ENCODE measurements around the gene INPP5B. TPM values are rescaled to one million over a fixed set of nuclear protein-coding genes. Genes with fewer than 3 reads are reported as not detected.
A peak's percentile ranks its signal among the peaks of the same experiment; 100 is the strongest.

Gene INPP5B
- total and polyA plus RNA-seq, 2 of the 13 experiments (the other 11 are each of a cell fraction or from before 2014, with no cell fraction given) = 9.0 to 9.8 TPM

DNA sequence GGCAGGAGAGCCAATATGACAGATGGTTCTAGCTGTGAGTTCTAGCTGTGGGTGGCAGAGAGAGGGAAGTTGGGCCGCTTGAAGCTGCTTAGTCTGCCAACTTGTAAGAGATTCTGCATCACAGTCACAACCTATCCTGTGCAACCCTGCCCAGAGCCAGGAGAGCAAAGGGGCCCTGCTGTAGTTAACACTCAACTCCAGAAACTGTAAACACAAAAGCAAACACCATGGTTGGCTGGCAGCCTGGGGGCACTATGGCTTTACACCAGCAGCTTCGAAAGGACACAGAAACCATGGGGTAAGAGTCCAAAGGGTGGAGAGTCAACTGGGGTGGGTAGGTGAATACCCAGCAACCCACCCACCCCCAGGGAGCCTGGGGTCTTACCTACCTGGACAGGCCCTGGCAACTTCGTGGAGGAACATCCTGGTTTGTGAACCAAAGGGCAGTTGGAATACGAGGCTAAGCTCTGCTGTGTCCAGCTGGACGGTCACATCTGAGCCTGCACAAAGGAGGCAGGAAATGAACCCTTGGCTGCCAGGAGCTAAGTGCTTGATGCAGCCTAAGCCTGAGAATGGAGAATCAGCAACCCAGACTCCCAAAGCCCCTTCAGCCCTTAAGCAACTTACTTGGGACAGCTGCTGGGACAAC lies 6.4 kb downstream of the INPP5B start (continued):
- TF ChIP-seq REXO4 (CRISPR knock-in tag; IDR thresholded peaks at IDR 0.05; ENCODE audit: borderline replicate concordance) (no peak), RARG (CRISPR knock-in tag; IDR thresholded peaks at IDR 0.05; ENCODE audit: low read depth) (no peak), KLF9 (CRISPR knock-in tag; IDR thresholded peaks at IDR 0.05; ENCODE audit: low read depth) (no peak), CEBPB (IDR thresholded peaks at IDR 0.05; ENCODE audit: borderline replicate concordance, low read depth, low read length) (no peak), ZNF292 (CRISPR knock-in tag; IDR thresholded peaks at IDR 0.05; ENCODE audit: borderline replicate concordance, low read depth) (peak; percentile 42; the same call in 1 of the 2 replicates), ZNF788 (CRISPR knock-in tag; IDR thresholded peaks at IDR 0.05; ENCODE audit: borderline replicate concordance) (0 out of 2 replicates have a peak, but pooled peaks have one; percentile 34), ZNF251 (CRISPR knock-in tag; IDR thresholded peaks at IDR 0.05) (no peak), ZNF572 (CRISPR knock-in tag; IDR thresholded peaks at IDR 0.05) (no peak), ZNF850 (CRISPR knock-in tag; conservative IDR thresholded peaks at IDR 0.05) (no peak), ZNF501 (CRISPR knock-in tag; IDR thresholded peaks at IDR 0.05) (no peak), ZNF644 (CRISPR knock-in tag; IDR thresholded peaks at IDR 0.05; ENCODE audit: low read depth) (peak; percentile 61), SATB2 (CRISPR knock-in tag; IDR thresholded peaks at IDR 0.05) (no peak), KDM5B (CRISPR knock-in tag; IDR thresholded peaks at IDR 0.05; ENCODE audit: borderline replicate concordance) (no peak), GPN1 (CRISPR knock-in tag; IDR thresholded peaks at IDR 0.05; ENCODE audit: borderline replicate concordance) (no peak)
- TF ChIP-seq, protein P1, sequence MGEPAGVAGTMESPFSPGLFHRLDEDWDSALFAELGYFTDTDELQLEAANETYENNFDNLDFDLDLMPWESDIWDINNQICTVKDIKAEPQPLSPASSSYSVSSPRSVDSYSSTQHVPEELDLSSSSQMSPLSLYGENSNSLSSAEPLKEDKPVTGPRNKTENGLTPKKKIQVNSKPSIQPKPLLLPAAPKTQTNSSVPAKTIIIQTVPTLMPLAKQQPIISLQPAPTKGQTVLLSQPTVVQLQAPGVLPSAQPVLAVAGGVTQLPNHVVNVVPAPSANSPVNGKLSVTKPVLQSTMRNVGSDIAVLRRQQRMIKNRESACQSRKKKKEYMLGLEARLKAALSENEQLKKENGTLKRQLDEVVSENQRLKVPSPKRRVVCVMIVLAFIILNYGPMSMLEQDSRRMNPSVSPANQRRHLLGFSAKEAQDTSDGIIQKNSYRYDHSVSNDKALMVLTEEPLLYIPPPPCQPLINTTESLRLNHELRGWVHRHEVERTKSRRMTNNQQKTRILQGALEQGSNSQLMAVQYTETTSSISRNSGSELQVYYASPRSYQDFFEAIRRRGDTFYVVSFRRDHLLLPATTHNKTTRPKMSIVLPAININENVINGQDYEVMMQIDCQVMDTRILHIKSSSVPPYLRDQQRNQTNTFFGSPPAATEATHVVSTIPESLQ (CRISPR knock-in tag; conservative IDR thresholded peaks at IDR 0.05) = no peak
- TF ChIP-seq, protein P2, sequence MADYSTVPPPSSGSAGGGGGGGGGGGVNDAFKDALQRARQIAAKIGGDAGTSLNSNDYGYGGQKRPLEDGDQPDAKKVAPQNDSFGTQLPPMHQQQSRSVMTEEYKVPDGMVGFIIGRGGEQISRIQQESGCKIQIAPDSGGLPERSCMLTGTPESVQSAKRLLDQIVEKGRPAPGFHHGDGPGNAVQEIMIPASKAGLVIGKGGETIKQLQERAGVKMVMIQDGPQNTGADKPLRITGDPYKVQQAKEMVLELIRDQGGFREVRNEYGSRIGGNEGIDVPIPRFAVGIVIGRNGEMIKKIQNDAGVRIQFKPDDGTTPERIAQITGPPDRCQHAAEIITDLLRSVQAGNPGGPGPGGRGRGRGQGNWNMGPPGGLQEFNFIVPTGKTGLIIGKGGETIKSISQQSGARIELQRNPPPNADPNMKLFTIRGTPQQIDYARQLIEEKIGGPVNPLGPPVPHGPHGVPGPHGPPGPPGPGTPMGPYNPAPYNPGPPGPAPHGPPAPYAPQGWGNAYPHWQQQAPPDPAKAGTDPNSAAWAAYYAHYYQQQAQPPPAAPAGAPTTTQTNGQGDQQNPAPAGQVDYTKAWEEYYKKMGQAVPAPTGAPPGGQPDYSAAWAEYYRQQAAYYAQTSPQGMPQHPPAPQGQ (CRISPR knock-in tag; IDR thresholded peaks at IDR 0.05; ENCODE audit: borderline replicate concordance) = no peak
- TF ChIP-seq, protein P3, sequence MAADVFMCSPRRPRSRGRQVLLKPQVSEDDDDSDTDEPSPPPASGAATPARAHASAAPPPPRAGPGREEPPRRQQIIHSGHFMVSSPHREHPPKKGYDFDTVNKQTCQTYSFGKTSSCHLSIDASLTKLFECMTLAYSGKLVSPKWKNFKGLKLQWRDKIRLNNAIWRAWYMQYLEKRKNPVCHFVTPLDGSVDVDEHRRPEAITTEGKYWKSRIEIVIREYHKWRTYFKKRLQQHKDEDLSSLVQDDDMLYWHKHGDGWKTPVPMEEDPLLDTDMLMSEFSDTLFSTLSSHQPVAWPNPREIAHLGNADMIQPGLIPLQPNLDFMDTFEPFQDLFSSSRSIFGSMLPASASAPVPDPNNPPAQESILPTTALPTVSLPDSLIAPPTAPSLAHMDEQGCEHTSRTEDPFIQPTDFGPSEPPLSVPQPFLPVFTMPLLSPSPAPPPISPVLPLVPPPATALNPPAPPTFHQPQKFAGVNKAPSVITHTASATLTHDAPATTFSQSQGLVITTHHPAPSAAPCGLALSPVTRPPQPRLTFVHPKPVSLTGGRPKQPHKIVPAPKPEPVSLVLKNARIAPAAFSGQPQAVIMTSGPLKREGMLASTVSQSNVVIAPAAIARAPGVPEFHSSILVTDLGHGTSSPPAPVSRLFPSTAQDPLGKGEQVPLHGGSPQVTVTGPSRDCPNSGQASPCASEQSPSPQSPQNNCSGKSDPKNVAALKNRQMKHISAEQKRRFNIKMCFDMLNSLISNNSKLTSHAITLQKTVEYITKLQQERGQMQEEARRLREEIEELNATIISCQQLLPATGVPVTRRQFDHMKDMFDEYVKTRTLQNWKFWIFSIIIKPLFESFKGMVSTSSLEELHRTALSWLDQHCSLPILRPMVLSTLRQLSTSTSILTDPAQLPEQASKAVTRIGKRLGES (CRISPR knock-in tag; IDR thresholded peaks at IDR 0.05; ENCODE audit: borderline replicate concordance) = no peak
- TF ChIP-seq, protein P4, sequence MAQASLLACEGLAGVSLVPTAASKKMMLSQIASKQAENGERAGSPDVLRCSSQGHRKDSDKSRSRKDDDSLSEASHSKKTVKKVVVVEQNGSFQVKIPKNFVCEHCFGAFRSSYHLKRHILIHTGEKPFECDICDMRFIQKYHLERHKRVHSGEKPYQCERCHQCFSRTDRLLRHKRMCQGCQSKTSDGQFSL (CRISPR knock-in tag; IDR thresholded peaks at IDR 0.05) = no peak
